ENCODE results near the gene CRYBB3.

DNA sequence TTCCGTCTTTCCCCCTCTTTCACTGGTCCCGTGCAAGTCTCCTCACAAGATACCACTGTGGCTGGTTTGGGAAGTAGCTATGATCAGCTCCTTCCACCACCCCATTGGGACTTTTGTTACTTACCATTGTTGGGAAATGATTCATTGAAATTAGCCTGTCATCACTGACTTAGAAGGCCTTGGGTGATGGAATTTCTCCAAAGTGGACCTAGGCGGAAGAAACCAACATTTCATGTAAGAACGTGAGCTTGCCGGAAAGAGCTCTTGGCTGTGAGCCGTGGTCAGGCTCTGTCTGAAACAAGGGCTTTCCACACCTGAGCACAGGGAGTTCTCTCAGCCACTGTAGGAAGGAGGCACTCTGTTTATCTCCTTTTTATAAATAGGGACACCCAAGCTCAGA is 23.5 kb upstream of the CRYBB3 start:
- no peak for TF ChIP-seq POLR2A (IDR thresholded peaks at IDR 0.05; ENCODE audit: low read length)
- no peak for TF ChIP-seq GATA1 (IDR thresholded peaks at IDR 0.05; ENCODE audit: low read depth, low read length)
